SK-N-SH treated with all-trans-retinoic acid at 6 μM for 48 hours (cell line): ENCODE data around the gene ADD1.
"Not testable (repeated sequence)": the region's sequence is repeated elsewhere in the genome, so short reads cannot be mapped to it uniquely, and the experiment has no call there.

Experiments
- ATAC-seq: fragments of 200-7000 bp; cut with Tn5 transposase; 3 replicates; pipeline ENCODE4 v1.9.1; 2020; ENCODE audit warnings: mild to moderate bottlenecking, moderate library complexity
- ARNTL ChIP-seq: fragments of 450-650 bp; formaldehyde crosslinking; IDR thresholded peaks from 2 replicates; pipeline ENCODE4 v1.5.0; 2020; ENCODE audit warnings: low read depth, mild to moderate bottlenecking, moderate library complexity, borderline replicate concordance
- BACH2 ChIP-seq: fragments of 250-450 bp; sonication (Bioruptor Pico); IDR thresholded peaks from 2 replicates; pipeline ENCODE4 v1.9.0; 2021; ENCODE audit warnings: mild to moderate bottlenecking, borderline replicate concordance
- CREB5 ChIP-seq: fragments of 250-450 bp; sonication (Bioruptor Pico); IDR thresholded peaks from 2 replicates; pipeline ENCODE4 v1.5.1; 2020; ENCODE audit warnings: low read depth, mild to moderate bottlenecking, moderate library complexity
- CSDC2 ChIP-seq: fragments of 250-450 bp; sonication (Bioruptor Pico); IDR thresholded peaks from 2 replicates; pipeline ENCODE4 v1.5.0; 2020; ENCODE audit warnings: mild to moderate bottlenecking, moderate library complexity
- CSRNP3 ChIP-seq: fragments of 250-450 bp; sonication (Bioruptor Pico); IDR thresholded peaks from 2 replicates; pipeline ENCODE4 v1.5.1; 2021; ENCODE audit warnings: mild to moderate bottlenecking, moderate library complexity
- ESRRG ChIP-seq: fragments of 250-450 bp; sonication (Bioruptor Pico); IDR thresholded peaks from 2 replicates; pipeline ENCODE4 v1.6.1; 2021; ENCODE audit warnings: mild to moderate bottlenecking
- GLIS3 ChIP-seq: fragments of 250-450 bp; sonication (Bioruptor Pico); IDR thresholded peaks from 2 replicates; pipeline ENCODE4 v1.5.0; 2020; ENCODE audit warnings: mild to moderate bottlenecking, moderate library complexity
- OSR1 ChIP-seq: fragments of 250-450 bp; sonication (Bioruptor Pico); IDR thresholded peaks from 2 replicates; pipeline ENCODE4 v1.8.0; 2022; ENCODE audit warnings: moderate library complexity, mild to moderate bottlenecking, inconsistent platforms
- POU6F1 ChIP-seq: fragments of 250-450 bp; sonication (Bioruptor Pico); IDR thresholded peaks from 2 replicates; pipeline ENCODE4 v1.8.0; 2021; ENCODE audit warnings: low read depth, mild to moderate bottlenecking, moderate library complexity, borderline replicate concordance
- PPARA ChIP-seq: fragments of 250-450 bp; sonication (Bioruptor Pico); IDR thresholded peaks from 2 replicates; pipeline ENCODE4 v1.5.0; 2020; ENCODE audit warnings: mild to moderate bottlenecking, borderline replicate concordance
- RARB ChIP-seq: fragments of 250-450 bp; sonication (Bioruptor Pico); IDR thresholded peaks from 2 replicates; pipeline ENCODE4 v1.8.0; 2021; ENCODE audit warnings: mild to moderate bottlenecking, moderate library complexity
- SNAI2 ChIP-seq: fragments of 250-450 bp; sonication (Bioruptor Pico); IDR thresholded peaks from 2 replicates; pipeline ENCODE4 v1.5.0; 2020; ENCODE audit warnings: mild to moderate bottlenecking, moderate library complexity
- TCF4 ChIP-seq: fragments of 250-450 bp; sonication (Bioruptor Pico); IDR thresholded peaks from 2 replicates; pipeline ENCODE4 v1.8.0; 2021; ENCODE audit warnings: mild to moderate bottlenecking, moderate library complexity, borderline replicate concordance
- TOX ChIP-seq: fragments of 250-450 bp; sonication (Bioruptor Pico); IDR thresholded peaks from 2 replicates; pipeline ENCODE4 v1.8.0; 2021; ENCODE audit warnings: mild to moderate bottlenecking, moderate library complexity, borderline replicate concordance
- TSHZ2 ChIP-seq: fragments of 250-450 bp; sonication (Bioruptor Pico); IDR thresholded peaks from 2 replicates; pipeline ENCODE4 v1.5.0; 2020; ENCODE audit warnings: mild to moderate bottlenecking, moderate library complexity
- ZC3H10 ChIP-seq: fragments of 250-450 bp; sonication (Bioruptor Pico); IDR thresholded peaks from 2 replicates; pipeline ENCODE4 v1.5.1; 2021; ENCODE audit warnings: mild to moderate bottlenecking, moderate library complexity
- ZFP3 ChIP-seq: fragments of 250-450 bp; sonication (Bioruptor Pico); IDR thresholded peaks from 2 replicates; pipeline ENCODE4 v1.5.0; 2020; ENCODE audit warnings: mild to moderate bottlenecking, moderate library complexity
- ZFP30 ChIP-seq: fragments of 450-650 bp; formaldehyde crosslinking; IDR thresholded peaks from 2 replicates; pipeline ENCODE4 v1.5.0; 2022; ENCODE audit warnings: mild to moderate bottlenecking, moderate library complexity
- ZNF565 ChIP-seq: fragments of 450-650 bp; formaldehyde crosslinking; conservative IDR thresholded peaks from 2 replicates; pipeline ENCODE4 v1.5.0; 2020; ENCODE audit warnings: low read depth, mild to moderate bottlenecking, moderate library complexity
- ZNF70 ChIP-seq: fragments of 450-650 bp; formaldehyde crosslinking; IDR thresholded peaks from 2 replicates; pipeline ENCODE4 v1.5.0; 2020; ENCODE audit warnings: mild to moderate bottlenecking, moderate library complexity
- ZNF8 ChIP-seq: fragments of 450-650 bp; formaldehyde crosslinking; IDR thresholded peaks from 2 replicates; pipeline ENCODE4 v1.5.0; 2020; ENCODE audit warnings: mild to moderate bottlenecking, moderate library complexity

The ADD1 gene

GRCh38 chr4:2943364-2944090, 99.9 kb downstream of the ADD1 start (continued):
- TF ChIP-seq CSRNP3: no peak
- TF ChIP-seq SNAI2 (CRISPR knock-in tag): no peak
- no peak for TF ChIP-seq GLIS3 (CRISPR knock-in tag)
- TF ChIP-seq ARNTL (CRISPR knock-in tag): no peak
- TF ChIP-seq, all 23 proteins: peak for 0

GRCh38 chr4:2944091-2944482, 100.4 kb downstream of the ADD1 start:
- TF ChIP-seq OSR1 (CRISPR knock-in tag) (no peak), ZNF8 (CRISPR knock-in tag) (no peak), POU6F1 (CRISPR knock-in tag) (no peak), RARB (CRISPR knock-in tag) (no peak), ARNTL (CRISPR knock-in tag) (no peak), ZNF70 (no peak), BACH2 (CRISPR knock-in tag) (no peak), ZFP30 (CRISPR knock-in tag) (no peak), TSHZ2 (CRISPR knock-in tag) (no peak), TCF4 (no peak), ESRRG (CRISPR knock-in tag) (no peak), CSDC2 (no peak), CREB5 (CRISPR knock-in tag) (no peak), TOX (CRISPR knock-in tag) (no peak), ZC3H10 (CRISPR knock-in tag) (no peak), ZNF565 (CRISPR knock-in tag) (no peak), PPARA (CRISPR knock-in tag) (no peak), ZFP3 (no peak)
- TF ChIP-seq, all 23 proteins: peak for 0
- no peak for ATAC-seq

- no peak for ATAC-seq
- no peak for TF ChIP-seq POU6F1 (CRISPR knock-in tag)
These were observed 101.2 kb downstream of the ADD1 start for GRCh38 chr4:2944586-2945526.

- ATAC-seq: not testable (repeated sequence)
These were observed 102.3 kb downstream of the ADD1 start for GRCh38 chr4:2945619-2946604.
